LNCaP clone FGC (cell line): Measurements from ENCODE around the gene AHCYL2.

Experiments used
- DNase-seq: peaks from one replicate; pipeline ENCODE4 v3.0.0-alpha.2; 2011; ENCODE audit warnings: low read depth
- H3K4me3 ChIP-seq: 2 replicates; pipeline ENCODE4 v1.5.1; 2011; ENCODE audit warnings: mild to moderate bottlenecking, low read depth, low read length, control low read depth
- TF ChIP-seq, protein P1 (sequence below): IDR thresholded peaks from 2 replicates; pipeline ENCODE4 v1.5.1; 2012; ENCODE audit warnings: mild to moderate bottlenecking; ENCODE audit not compliant: control insufficient read depth, insufficient read depth; ENCODE audit errors: extremely low read depth

AHCYL2 gene

DNA sequence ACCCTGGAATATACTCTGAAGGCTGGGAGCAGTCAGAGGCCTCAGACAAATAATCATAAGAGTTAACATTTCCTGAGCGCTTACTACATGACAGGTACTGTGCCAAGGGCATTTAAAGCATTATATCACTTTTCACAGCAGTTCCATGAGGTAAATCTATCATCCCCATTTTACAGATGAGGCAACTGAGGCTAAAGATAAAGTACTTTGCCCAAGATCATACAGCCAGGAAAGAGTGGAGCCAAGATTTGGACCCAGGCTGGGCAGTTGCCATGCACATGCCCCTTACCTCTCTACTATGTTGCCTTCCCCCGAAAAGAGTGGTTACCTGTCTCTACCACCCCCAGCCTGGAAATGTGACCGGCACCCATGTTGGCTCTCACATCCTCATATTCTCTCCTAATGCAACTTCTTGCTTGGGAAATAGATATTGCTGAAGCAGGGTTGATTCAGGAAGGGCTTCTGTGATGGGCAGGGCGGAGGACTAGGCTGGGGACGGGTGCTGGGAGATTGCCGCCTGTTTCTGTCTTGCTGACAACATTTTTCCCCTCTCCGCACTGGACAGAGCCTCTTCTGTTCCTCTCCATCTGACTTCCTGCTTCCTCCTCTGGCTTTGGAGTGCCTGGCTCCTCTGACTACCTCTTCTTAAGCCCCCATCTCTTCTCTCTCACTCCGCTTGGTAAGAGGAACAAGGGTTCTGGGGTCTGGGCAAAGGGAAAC, 22.6 kb upstream of the AHCYL2 start:
- H3K4me3 ChIP-seq, result no peak overlapping the region
- DNase-seq, result no peak
- TF ChIP-seq, protein P1, sequence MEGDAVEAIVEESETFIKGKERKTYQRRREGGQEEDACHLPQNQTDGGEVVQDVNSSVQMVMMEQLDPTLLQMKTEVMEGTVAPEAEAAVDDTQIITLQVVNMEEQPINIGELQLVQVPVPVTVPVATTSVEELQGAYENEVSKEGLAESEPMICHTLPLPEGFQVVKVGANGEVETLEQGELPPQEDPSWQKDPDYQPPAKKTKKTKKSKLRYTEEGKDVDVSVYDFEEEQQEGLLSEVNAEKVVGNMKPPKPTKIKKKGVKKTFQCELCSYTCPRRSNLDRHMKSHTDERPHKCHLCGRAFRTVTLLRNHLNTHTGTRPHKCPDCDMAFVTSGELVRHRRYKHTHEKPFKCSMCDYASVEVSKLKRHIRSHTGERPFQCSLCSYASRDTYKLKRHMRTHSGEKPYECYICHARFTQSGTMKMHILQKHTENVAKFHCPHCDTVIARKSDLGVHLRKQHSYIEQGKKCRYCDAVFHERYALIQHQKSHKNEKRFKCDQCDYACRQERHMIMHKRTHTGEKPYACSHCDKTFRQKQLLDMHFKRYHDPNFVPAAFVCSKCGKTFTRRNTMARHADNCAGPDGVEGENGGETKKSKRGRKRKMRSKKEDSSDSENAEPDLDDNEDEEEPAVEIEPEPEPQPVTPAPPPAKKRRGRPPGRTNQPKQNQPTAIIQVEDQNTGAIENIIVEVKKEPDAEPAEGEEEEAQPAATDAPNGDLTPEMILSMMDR, result no peak

DNA sequence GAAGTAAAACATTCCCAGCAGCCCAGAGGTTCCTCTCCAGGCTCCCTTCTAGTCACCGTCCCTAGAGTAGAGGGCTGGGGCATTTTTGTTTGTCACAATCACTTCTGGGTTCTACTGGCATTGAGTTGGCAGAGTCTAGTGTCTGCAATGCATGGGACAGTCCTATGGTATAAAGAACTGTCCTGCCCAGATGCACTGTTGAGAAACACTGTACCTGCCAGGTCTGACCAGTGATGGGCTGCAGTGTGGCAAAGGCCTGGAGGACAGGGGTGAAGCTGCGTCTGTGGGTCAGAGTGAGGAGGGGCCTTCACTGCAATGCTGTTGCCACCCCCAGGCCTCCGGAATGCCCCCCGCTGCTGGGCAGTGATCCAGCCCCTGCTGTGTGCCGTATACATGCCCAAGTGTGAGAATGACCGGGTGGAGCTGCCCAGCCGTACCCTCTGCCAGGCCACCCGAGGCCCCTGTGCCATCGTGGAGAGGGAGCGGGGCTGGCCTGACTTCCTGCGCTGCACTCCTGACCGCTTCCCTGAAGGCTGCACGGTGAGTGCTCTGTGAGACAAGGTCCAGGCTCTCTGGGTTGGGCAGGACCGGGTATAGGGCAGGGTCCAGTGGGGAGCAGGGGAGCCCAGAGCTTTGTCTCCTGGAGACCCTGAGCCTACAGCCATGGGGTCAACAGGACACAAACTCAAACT, 21.6 kb upstream of the AHCYL2 start:
- DNase-seq, result no peak
- H3K4me3 ChIP-seq, result no peak overlapping the region
- TF ChIP-seq, protein P1, result no peak

DNA sequence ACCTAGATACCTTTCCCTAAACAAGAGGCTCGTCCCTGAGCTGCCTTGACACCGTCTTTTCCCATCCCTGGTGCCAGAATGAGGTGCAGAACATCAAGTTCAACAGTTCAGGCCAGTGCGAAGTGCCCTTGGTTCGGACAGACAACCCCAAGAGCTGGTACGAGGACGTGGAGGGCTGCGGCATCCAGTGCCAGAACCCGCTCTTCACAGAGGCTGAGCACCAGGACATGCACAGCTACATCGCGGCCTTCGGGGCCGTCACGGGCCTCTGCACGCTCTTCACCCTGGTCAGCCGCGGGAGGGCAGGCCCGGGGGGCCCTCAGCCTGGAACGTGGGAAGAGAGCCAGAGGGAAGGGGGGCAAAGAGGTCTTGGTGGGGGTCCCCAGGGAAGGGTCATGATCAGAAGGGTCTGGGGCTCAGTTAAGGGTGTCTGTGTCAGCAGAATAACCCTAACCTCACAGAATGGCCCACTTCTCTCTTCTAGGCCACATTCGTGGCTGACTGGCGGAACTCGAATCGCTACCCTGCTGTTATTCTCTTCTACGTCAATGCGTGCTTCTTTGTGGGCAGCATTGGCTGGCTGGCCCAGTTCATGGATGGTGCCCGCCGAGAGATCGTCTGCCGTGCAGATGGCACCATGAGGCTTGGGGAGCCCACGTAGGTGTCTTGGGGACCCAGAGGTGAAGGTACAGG, 19.6 kb upstream of the AHCYL2 start:
- no peak overlapping the region for H3K4me3 ChIP-seq
- TF ChIP-seq, protein P1, result no peak
- no peak for DNase-seq

DNA sequence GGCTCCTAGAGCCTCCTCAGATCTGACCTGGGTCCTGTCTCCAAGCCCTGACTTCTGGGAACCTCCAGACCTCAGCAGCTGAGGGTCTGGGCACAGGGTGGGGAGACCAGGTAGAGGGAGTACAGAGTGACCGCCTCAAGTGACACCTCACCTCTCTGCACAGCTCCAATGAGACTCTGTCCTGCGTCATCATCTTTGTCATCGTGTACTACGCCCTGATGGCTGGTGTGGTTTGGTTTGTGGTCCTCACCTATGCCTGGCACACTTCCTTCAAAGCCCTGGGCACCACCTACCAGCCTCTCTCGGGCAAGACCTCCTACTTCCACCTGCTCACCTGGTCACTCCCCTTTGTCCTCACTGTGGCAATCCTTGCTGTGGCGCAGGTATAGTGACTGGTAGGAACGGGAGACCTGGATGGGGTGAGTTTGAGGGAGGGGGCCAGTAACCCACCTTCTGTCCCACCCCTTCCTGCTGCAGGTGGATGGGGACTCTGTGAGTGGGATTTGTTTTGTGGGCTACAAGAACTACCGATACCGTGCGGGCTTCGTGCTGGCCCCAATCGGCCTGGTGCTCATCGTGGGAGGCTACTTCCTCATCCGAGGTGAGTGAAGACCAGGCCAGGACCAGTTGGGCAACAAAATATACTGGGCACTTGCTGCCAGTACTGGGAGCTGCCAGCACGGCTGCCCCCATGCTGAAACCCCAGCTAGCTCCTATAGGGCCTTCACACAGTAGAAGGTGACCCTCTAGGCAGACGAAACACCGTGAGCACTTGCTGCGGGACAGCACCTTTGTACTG, 18.6 kb upstream of the AHCYL2 start:
- no peak for DNase-seq
- no peak overlapping the region for H3K4me3 ChIP-seq

DNA sequence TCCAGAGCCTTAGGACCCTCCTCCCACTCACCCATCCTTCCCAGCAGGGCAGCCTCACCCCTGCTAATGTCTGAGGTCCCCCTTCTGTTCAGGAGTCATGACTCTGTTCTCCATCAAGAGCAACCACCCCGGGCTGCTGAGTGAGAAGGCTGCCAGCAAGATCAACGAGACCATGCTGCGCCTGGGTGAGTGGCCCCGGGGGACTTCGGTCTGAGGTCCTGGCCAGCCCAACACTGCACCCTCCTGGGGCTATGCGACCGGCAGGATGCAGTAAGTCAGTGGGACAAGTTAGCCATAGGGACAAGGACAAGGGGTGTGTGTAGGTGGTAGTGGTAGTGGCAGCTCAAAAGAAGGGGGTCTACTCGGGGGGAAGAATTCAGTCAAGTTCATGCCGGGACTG, 16.2 kb upstream of the AHCYL2 start:
- TF ChIP-seq, protein P1, result no peak
- DNase-seq, result no peak
- no peak overlapping the region for H3K4me3 ChIP-seq

More for the DNA sequence above, 18.6 kb upstream of the AHCYL2 start:
- TF ChIP-seq, protein P1, result no peak

DNA sequence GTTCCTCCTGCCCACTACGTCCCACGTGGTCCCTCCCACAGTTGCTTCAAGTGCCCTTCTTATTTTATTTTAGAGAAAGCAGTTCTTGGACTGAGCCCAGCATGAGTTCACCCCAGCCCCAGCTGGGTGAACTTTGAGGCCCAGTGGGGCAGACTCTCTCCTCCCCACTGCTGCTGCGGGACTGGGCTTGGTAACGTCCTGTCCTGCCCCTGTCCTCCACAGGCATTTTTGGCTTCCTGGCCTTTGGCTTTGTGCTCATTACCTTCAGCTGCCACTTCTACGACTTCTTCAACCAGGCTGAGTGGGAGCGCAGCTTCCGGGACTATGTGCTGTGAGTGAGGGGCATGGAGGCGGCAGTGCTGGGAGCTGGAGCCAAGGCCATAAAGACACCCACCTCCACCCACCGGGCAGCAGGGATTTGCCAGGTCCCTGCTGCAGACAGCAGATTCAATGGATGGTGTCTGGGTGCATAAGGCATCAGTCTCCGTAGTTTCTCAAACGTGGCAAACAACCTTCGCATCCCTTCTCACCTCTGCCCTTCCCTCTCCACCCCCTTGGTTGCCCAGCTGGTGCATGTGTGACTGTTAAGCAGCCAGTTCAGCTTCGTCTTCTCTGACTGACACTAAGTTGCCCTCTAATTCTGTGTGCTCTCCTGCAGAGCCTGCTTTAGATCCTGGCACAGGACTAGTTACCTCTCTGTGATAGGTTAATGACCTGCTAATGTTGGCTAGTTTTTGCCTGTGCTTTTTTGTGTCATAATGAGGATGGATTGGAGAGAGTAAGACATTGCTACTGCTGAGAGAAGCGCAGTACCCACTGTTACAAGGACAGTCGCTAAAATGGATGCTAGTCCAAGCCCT, 15.5 kb upstream of the AHCYL2 start:
- DNase-seq, result no peak
- H3K4me3 ChIP-seq, result no peak overlapping the region
- TF ChIP-seq, protein P1, result no peak
